Mucosa of descending colon (tissue), 3 donors: ENCODE results near the gene NEK6. TPM values are rescaled to one million over a fixed set of nuclear protein-coding genes. Genes with fewer than 3 reads are reported as not detected.

ENCODE experiments used
- ATAC-seq: fragments of 200-7000 bp; cut with Tn5 transposase; one replicate; pipeline ENCODE4 v1.9.1; 2020; ENCODE audit warnings: mild to moderate bottlenecking, moderate library complexity
- DNase-seq, 3 donors: peaks; one replicate each; pipeline ENCODE4 v3.0.0-alpha.2; 2020
- H3K36me3 ChIP-seq: fragments of 200-600 bp; one replicate; pipeline ENCODE4 v1.8.0; 2021; ENCODE audit warnings: low read depth, mild to moderate bottlenecking
- H3K4me1 ChIP-seq: fragments of 200-600 bp; one replicate; pipeline ENCODE4 v1.8.0; 2021; ENCODE audit warnings: low read depth, mild to moderate bottlenecking
- H3K4me3 ChIP-seq: fragments of 200-600 bp; one replicate; pipeline ENCODE4 v1.8.0; 2021; ENCODE audit warnings: mild to moderate bottlenecking
- H3K9me3 ChIP-seq: fragments of 200-600 bp; one replicate; pipeline ENCODE4 v1.8.0; 2021; ENCODE audit warnings: mild to moderate bottlenecking
- intact Hi-C, 2 donors: fragments of 100-400 bp; cut with DNase I in 1 of 2; cut with micrococcal nuclease in 1 of 2; formaldehyde crosslinking; loops; one replicate each; pipeline versions ENCODE4 v1.11.0 to v1.11.1; 2022; cut with DNase I, micrococcal nuclease
- total RNA-seq, 3 donors: library from RNA; stranded (reverse); fragmentation: NEBNext Ultra II Directional in 2 of 3; extraction: Animal tissue kit (Norgen Biotek cat#: 25700) in 2 of 3; gene quantifications; one replicate each; pipeline versions ENCODE4 v1.2.1 to v1.2.4, GENCODE V29; 2021 to 2023
- TF ChIP-seq, protein P1 (sequence below): fragments of 200-600 bp; IDR thresholded peaks from one replicate; pipeline ENCODE4 v1.8.0; 2022; ENCODE audit warnings: antibody characterized with exemption, mild to moderate bottlenecking
- donor health status: DM: no; HTN: no; CAD: no; lungs with moderate emphysema.
- donor health status: DM: no; HTN: no; CAD: no.
- donor health status: DM: no; HTN: yes; CAD: no.

The NEK6 gene
- total RNA-seq, 3 donors from 2014 or later: 41.1 to 65.0 (median 51.8) TPM

DNA sequence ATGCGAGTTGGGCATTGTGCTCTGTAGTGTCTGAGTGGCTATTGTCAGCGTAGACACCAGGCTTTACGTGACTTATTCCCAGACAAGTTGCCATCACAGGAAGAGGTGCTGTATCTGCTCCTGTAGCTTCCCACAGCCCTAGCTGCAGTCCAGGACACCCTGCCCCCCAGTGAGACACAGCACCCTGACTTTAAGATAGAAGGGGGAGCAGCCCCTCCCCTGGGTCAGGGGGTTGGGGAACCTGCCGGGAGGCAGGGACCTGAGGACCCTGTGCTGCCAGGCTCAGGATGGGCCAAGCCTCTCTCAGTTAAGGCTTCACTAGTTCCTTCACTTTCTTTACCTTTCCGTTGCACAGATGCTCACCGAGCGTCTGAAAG lies 75.4 kb downstream of the NEK6 start:
- Histone ChIP-seq H3K4me3 (no peak overlapping the region), H3K9me3 (no peaks in the 10 kb centered on the region), H3K4me1 (no peaks in the 10 kb centered on the region), H3K36me3 (no peaks in the 10 kb centered on the region)
- ATAC-seq: no peak
- TF ChIP-seq, protein P1, sequence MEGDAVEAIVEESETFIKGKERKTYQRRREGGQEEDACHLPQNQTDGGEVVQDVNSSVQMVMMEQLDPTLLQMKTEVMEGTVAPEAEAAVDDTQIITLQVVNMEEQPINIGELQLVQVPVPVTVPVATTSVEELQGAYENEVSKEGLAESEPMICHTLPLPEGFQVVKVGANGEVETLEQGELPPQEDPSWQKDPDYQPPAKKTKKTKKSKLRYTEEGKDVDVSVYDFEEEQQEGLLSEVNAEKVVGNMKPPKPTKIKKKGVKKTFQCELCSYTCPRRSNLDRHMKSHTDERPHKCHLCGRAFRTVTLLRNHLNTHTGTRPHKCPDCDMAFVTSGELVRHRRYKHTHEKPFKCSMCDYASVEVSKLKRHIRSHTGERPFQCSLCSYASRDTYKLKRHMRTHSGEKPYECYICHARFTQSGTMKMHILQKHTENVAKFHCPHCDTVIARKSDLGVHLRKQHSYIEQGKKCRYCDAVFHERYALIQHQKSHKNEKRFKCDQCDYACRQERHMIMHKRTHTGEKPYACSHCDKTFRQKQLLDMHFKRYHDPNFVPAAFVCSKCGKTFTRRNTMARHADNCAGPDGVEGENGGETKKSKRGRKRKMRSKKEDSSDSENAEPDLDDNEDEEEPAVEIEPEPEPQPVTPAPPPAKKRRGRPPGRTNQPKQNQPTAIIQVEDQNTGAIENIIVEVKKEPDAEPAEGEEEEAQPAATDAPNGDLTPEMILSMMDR: no peak
- intact Hi-C loops: no loop called here
- DNase-seq: no peak

GRCh38 chr9:124334568-124335319 lies 77.0 kb downstream of the NEK6 start:
- Histone ChIP-seq H3K36me3 (no peaks in the 10 kb centered on the region), H3K4me1 (no peaks in the 10 kb centered on the region), H3K9me3 (no peaks in the 10 kb centered on the region), H3K4me3 (no peak overlapping the region)
- intact Hi-C loops: no loop called here
- TF ChIP-seq, protein P1: no peak
- peak in 1 of 3 donors; percentile 19 for DNase-seq
- peak; percentile 16 for ATAC-seq

DNA sequence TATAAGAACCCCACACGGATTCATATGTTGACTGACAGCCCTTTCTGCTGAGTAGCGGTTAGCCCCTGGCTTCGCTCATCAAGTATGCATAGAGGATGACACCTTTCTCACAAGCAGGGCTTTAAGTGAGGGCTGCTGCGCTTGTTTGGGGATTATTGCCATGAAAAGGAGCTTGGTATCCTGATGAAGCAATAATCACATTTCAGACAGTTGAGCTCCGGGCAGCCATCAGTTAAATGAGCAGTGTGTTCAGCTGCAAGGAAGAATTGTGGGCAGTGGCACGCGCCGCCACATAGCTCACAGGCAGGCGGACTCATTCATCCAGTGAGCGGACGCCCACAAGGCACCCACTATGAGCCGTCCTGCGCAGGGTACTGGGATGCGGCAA lies 77.6 kb downstream of the NEK6 start:
- TF ChIP-seq, protein P1: no peak
- H3K4me3 ChIP-seq: no peak overlapping the region
- intact Hi-C loops: no loop called here
- H3K36me3 ChIP-seq: no peaks in the 10 kb centered on the region
- H3K9me3 ChIP-seq: no peaks in the 10 kb centered on the region
- no peaks in the 10 kb centered on the region for H3K4me1 ChIP-seq
- DNase-seq (peak in 1 of 3 donors; percentile 15), ATAC-seq (no peak)

DNA sequence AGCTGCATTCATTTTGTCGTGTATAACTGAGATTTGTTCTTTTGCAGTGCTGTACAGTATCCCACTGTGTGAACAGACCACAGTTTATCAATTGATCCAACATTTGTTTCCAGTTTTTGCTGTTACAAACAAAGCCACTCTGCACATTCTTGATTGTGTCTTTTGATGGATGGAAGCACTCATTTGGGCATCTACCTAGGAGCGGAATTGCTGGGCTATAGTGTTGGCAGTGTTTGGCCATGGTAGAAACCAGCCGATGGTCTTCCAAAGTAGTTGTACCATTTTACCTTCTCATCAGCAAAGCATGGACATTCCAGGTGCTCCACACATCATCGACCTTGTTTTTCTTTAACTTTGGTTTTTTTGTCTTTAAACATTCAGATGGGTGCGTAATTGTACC lies 79.8 kb downstream of the NEK6 start:
- no peak for ATAC-seq
- DNase-seq: no peak
- Histone ChIP-seq H3K36me3 (no peaks in the 10 kb centered on the region), H3K9me3 (no peaks in the 10 kb centered on the region), H3K4me1 (no peaks in the 10 kb centered on the region), H3K4me3 (no peak overlapping the region)
- TF ChIP-seq, protein P1: no peak
- intact Hi-C loops: no loop called here

DNA sequence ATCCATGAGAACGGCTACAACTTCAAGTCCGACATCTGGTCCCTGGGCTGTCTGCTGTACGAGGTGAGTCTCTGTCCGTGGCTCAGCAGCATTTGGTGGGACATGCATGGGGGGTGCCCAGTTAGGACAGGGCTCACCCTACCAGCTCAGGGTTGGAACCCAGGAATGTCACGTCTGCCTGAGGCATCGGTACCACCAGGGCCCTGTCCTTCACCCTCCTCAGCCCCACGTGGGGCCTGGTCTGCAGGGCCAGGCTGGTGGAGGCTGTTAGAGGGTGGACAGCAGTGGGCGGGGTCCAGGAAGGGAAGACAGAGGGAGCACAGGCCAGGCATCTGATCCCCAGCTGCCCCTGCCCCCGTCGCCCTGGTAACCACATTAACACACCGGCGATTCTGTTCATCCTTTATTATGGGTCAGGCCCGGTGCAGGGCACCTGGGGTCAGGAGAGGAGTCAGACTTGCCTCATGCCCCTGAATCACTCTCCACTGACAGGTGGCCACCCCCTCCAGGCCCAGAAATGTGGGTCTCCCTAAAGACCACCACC lies 81.9 kb downstream of the NEK6 start:
- DNase-seq: peak in 1 of 3 donors; percentile 40
- Histone ChIP-seq H3K9me3 (no peaks in the 10 kb centered on the region), H3K36me3 (no peaks in the 10 kb centered on the region), H3K4me1 (no peaks in the 10 kb centered on the region), H3K4me3 (no peak overlapping the region)
- ATAC-seq: no peak
- TF ChIP-seq, protein P1: no peak
- intact Hi-C loops: no loop called here
